WTC11 (cell line): ENCODE results near the gene IFNGR1. TPM values are rescaled to one million over a fixed set of nuclear protein-coding genes. Genes with fewer than 3 reads are reported as not detected.

Experiments used
- ATAC-seq: fragments of 200-7000 bp; cut with Tn5 transposase; 2 replicates; pipeline ENCODE4 v1.10.0; 2021; ENCODE audit warnings: mild to moderate bottlenecking, moderate library complexity
- CTCF ChIA-PET: fragments of 300-600 bp; sonication (Branson Sonifier 250); formaldehyde crosslinking; loops from one replicate; lab custom pipeline; 2021; ENCODE audit warnings: antibody characterized with exemption; lab: Charles Lee
- POLR2A ChIA-PET: fragments of 350-600 bp; sonication (Branson Sonifier 250); formaldehyde crosslinking; loops from one replicate; lab custom pipeline; 2021; ENCODE audit warnings: antibody characterized with exemption; lab: Charles Lee
- DNase-seq: peaks from one replicate; pipeline ENCODE4 v3.0.0; 2021; ENCODE audit warnings: low spot score
- H3K27ac Mint-ChIP-seq: 2 replicates; pipeline ENCODE4 v1.8.0; 2021; ENCODE audit warnings: mixed read lengths
- H3K27me3 Mint-ChIP-seq: 2 replicates; pipeline ENCODE4 v1.8.0; 2021; ENCODE audit warnings: low read depth, mild to moderate bottlenecking, moderate library complexity, mixed read lengths
- H3K36me3 Mint-ChIP-seq: 2 replicates; pipeline ENCODE4 v1.8.0; 2021; ENCODE audit warnings: mixed read lengths
- H3K4me1 Mint-ChIP-seq: 2 replicates; pipeline ENCODE4 v1.8.0; 2022; ENCODE audit warnings: mixed read lengths
- H3K4me3 Mint-ChIP-seq: 2 replicates; pipeline ENCODE4 v1.8.0; 2021; ENCODE audit warnings: mild to moderate bottlenecking, moderate library complexity, mixed read lengths
- H3K9me3 Mint-ChIP-seq: 2 replicates; pipeline ENCODE4 v1.8.0; 2021; ENCODE audit warnings: mixed read lengths
- ATF6 ChIP-seq: sonication (generic); formaldehyde crosslinking; IDR thresholded peaks from 2 replicates; pipeline ENCODE4 v1.8.1; 2023; ENCODE audit warnings: mild to moderate bottlenecking, missing genetic modification reagents
- FOXK1 ChIP-seq: sonication (generic); formaldehyde crosslinking; IDR thresholded peaks from 2 replicates; pipeline ENCODE4 v1.8.0; 2022; ENCODE audit warnings: mild to moderate bottlenecking, moderate library complexity, missing genetic modification reagents
- IRF2 ChIP-seq: sonication (generic); formaldehyde crosslinking; IDR thresholded peaks from 2 replicates; pipeline ENCODE4 v1.8.0; 2022; ENCODE audit warnings: low read depth, missing genetic modification reagents, borderline replicate concordance
- JUN ChIP-seq: sonication (generic); formaldehyde crosslinking; IDR thresholded peaks from 2 replicates; pipeline ENCODE4 v1.8.0; 2023; ENCODE audit warnings: mild to moderate bottlenecking, missing genetic modification reagents
- MXD4 ChIP-seq: fragments of 250-450 bp; sonication (Bioruptor Pico); IDR thresholded peaks from 2 replicates; pipeline ENCODE4 v1.8.0; 2021; ENCODE audit warnings: mild to moderate bottlenecking, moderate library complexity, borderline replicate concordance
- NR1H2 ChIP-seq: sonication (generic); formaldehyde crosslinking; IDR thresholded peaks from 2 replicates; pipeline ENCODE4 v1.9.0; 2021; ENCODE audit warnings: mild to moderate bottlenecking, moderate library complexity, missing genetic modification reagents
- PRDM15 ChIP-seq: sonication (generic); formaldehyde crosslinking; IDR thresholded peaks from 2 replicates; pipeline ENCODE4 v1.8.0; 2022; ENCODE audit warnings: missing genetic modification reagents
- SP1 ChIP-seq: sonication (generic); formaldehyde crosslinking; conservative IDR thresholded peaks from 2 replicates; pipeline ENCODE4 v1.8.1; 2022; ENCODE audit warnings: missing genetic modification reagents
- ZNF138 ChIP-seq: sonication (generic); formaldehyde crosslinking; conservative IDR thresholded peaks from 2 replicates; pipeline ENCODE4 v1.8.1; 2022; ENCODE audit warnings: mild to moderate bottlenecking, moderate library complexity, missing genetic modification reagents
- ZNF232 ChIP-seq: sonication (generic); formaldehyde crosslinking; IDR thresholded peaks from 2 replicates; pipeline ENCODE4 v1.8.0; 2022; ENCODE audit warnings: mild to moderate bottlenecking, missing genetic modification reagents
- ZNF396 ChIP-seq: fragments of 250-450 bp; sonication (Bioruptor Pico); IDR thresholded peaks from 2 replicates; pipeline ENCODE4 v1.8.0; 2021; ENCODE audit warnings: mild to moderate bottlenecking, moderate library complexity, borderline replicate concordance
- ZSCAN18 ChIP-seq: fragments of 250-450 bp; sonication (Bioruptor Pico); IDR thresholded peaks from 2 replicates; pipeline ENCODE4 v2.1.2; 2022; ENCODE audit warnings: mild to moderate bottlenecking, moderate library complexity
- total RNA-seq: library from RNA; stranded (reverse); gene quantifications from 3 replicates; pipeline ENCODE4 v1.2.3, GENCODE V29; 2021
- TF ChIP-seq, protein P1 (sequence below): fragments of 200-600 bp; IDR thresholded peaks from 2 replicates; pipeline ENCODE4 v1.8.0; 2022; ENCODE audit warnings: antibody characterized with exemption
- TF ChIP-seq, protein P2 (sequence below): sonication (generic); formaldehyde crosslinking; IDR thresholded peaks from 2 replicates; pipeline ENCODE4 v1.8.1; 2022; ENCODE audit warnings: mild to moderate bottlenecking, missing genetic modification reagents, moderate library complexity, borderline replicate concordance

IFNGR1 gene
- total RNA-seq, 1 experiment from 2014 or later = 17.6 TPM

DNA sequence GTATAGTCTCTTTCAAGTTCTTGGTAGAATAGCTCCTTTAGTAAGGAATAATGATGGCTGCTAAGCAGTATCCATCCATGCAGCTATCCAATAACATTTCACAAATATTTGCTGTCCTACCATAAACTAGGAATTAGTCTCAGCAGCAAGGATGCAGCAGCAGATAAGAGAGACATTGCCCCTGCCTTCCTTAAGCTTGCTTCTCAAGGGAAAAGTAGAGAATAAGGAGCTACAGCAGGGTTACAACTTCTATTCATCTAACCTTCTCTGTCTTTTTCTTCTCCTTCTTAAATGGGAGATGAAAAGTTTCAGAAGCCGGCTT lies 48.2 kb downstream of the IFNGR1 start (continued):
- TF ChIP-seq ZSCAN18 (CRISPR knock-in tag) (no peak), NR1H2 (CRISPR knock-in tag) (no peak), FOXK1 (CRISPR knock-in tag) (no peak), ZNF232 (CRISPR knock-in tag) (no peak), PRDM15 (no peak), ZNF138 (no peak), IRF2 (CRISPR knock-in tag) (no peak)
- TF ChIP-seq, protein P1, sequence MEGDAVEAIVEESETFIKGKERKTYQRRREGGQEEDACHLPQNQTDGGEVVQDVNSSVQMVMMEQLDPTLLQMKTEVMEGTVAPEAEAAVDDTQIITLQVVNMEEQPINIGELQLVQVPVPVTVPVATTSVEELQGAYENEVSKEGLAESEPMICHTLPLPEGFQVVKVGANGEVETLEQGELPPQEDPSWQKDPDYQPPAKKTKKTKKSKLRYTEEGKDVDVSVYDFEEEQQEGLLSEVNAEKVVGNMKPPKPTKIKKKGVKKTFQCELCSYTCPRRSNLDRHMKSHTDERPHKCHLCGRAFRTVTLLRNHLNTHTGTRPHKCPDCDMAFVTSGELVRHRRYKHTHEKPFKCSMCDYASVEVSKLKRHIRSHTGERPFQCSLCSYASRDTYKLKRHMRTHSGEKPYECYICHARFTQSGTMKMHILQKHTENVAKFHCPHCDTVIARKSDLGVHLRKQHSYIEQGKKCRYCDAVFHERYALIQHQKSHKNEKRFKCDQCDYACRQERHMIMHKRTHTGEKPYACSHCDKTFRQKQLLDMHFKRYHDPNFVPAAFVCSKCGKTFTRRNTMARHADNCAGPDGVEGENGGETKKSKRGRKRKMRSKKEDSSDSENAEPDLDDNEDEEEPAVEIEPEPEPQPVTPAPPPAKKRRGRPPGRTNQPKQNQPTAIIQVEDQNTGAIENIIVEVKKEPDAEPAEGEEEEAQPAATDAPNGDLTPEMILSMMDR = no peak

- TF ChIP-seq SP1 (CRISPR knock-in tag) = no peak
- TF ChIP-seq, protein P1 = no peak
- peaks cover 81% of the 10 kb centered on the region for H3K9me3 Mint-ChIP-seq
- ATAC-seq = no peak
- H3K4me3 Mint-ChIP-seq = no peak overlapping the region
- H3K27me3 Mint-ChIP-seq = peaks cover 14% of the 10 kb centered on the region
- H3K36me3 Mint-ChIP-seq = peaks cover 48% of the 10 kb centered on the region
- no peak overlapping the region for H3K27ac Mint-ChIP-seq
- ChIA-PET POLR2A (no interaction called here), CTCF (interaction anchor here (1.2 kb wide), 1 partner anchor 144 kb away, joined by 6 read pairs; no protein-coding TSS in a partner anchor)
- H3K4me1 Mint-ChIP-seq = peaks cover 28% of the 10 kb centered on the region
- DNase-seq = no peak
Observed at GRCh38 chr6:137170266-137171052, 48.7 kb downstream of the IFNGR1 start.

- Mint-ChIP-seq H3K4me3 (no peak overlapping the region), H3K9me3 (peaks cover 87% of the 10 kb centered on the region)
- no peak for TF ChIP-seq ATF6 (CRISPR knock-in tag)
- TF ChIP-seq PRDM15 = no peak
- TF ChIP-seq, protein P2, sequence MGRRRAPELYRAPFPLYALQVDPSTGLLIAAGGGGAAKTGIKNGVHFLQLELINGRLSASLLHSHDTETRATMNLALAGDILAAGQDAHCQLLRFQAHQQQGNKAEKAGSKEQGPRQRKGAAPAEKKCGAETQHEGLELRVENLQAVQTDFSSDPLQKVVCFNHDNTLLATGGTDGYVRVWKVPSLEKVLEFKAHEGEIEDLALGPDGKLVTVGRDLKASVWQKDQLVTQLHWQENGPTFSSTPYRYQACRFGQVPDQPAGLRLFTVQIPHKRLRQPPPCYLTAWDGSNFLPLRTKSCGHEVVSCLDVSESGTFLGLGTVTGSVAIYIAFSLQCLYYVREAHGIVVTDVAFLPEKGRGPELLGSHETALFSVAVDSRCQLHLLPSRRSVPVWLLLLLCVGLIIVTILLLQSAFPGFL (CRISPR knock-in tag) = no peak
- no peak for TF ChIP-seq JUN (CRISPR knock-in tag)
- TF ChIP-seq MXD4 (CRISPR knock-in tag) = no peak
- no peak for TF ChIP-seq ZNF396
Observed at GRCh38 chr6:137167702-137168377, 51.3 kb downstream of the IFNGR1 start.

More at GRCh38 chr6:137167702-137168377, 51.3 kb downstream of the IFNGR1 start:
- peaks cover 66% of the 10 kb centered on the region for H3K36me3 Mint-ChIP-seq
- H3K4me1 Mint-ChIP-seq = peaks cover 27% of the 10 kb centered on the region
- DNase-seq (no peak), ATAC-seq (no peak)
- peaks cover 23% of the 10 kb centered on the region for H3K27me3 Mint-ChIP-seq
- no peak overlapping the region for H3K27ac Mint-ChIP-seq
- CTCF ChIA-PET = no interaction called here
- POLR2A ChIA-PET = no interaction called here
